Peyer's patch (tissue), 4 donors: ENCODE measurements around the gene USPL1. TPM values are rescaled to one million over a fixed set of nuclear protein-coding genes. Genes with fewer than 3 reads are reported as not detected.
"Not testable (repeated sequence)": the region's sequence is repeated elsewhere in the genome, so short reads cannot be mapped to it uniquely, and the experiment has no call there.

Source experiments
- DNase-seq, 3 donors: peaks; one replicate each; pipeline ENCODE4 v3.0.0-alpha.2; 2017 to 2019
- H3K27ac ChIP-seq, 4 donors: fragments of 200-600 bp; sonication (generic); one replicate each; pipeline ENCODE4 v1.5.1; 2016 to 2019
- H3K27me3 ChIP-seq, 2 donors: fragments of 200-600 bp; sonication (generic); one replicate each; pipeline ENCODE4 v1.5.1; 2019
- H3K36me3 ChIP-seq, 3 donors: fragments of 200-600 bp; sonication (generic); one replicate each; pipeline ENCODE4 v1.5.1; 2016 to 2019
- H3K4me1 ChIP-seq, 4 donors: fragments of 200-600 bp; sonication (generic); one replicate each; pipeline ENCODE4 v1.5.1; 2016 to 2019
- H3K4me3 ChIP-seq, 4 donors: fragments of 200-600 bp; sonication (generic); 1 replicate in 3 of 4; 2 replicates in 1 of 4; pipeline ENCODE4 v1.5.1; 2016 to 2019; ENCODE audit warnings: mild to moderate bottlenecking in 1 of 4
- H3K9me3 ChIP-seq, 4 donors: fragments of 200-600 bp; sonication (generic); one replicate each; pipeline ENCODE4 v1.5.1; 2016 to 2019; ENCODE audit warnings: mild to moderate bottlenecking in 1 of 4
- POLR2A ChIP-seq, 2 donors: fragments of 450-650 bp; IDR thresholded peaks; one replicate each; pipeline ENCODE4 v1.5.1; 2017; ENCODE audit warnings: antibody characterized with exemption in 2 of 2, mild to moderate bottlenecking in 2 of 2, moderate library complexity in 2 of 2
- total RNA-seq, 4 donors: library from RNA; depleted of rRNA; stranded (reverse); fragments of >200 nt; gene quantifications; one replicate each; pipeline ENCODE4 v1.1.0, GENCODE V29; 2016
- TF ChIP-seq, protein P1 (sequence below), 6 experiments: fragments of 450-650 bp in 4 of 6; fragments of 200-600 bp in 2 of 6; sonication (generic) in 1 of 6; IDR thresholded peaks; one replicate each; pipeline ENCODE4 v1.5.1; 2017 to 2019; ENCODE audit warnings: antibody characterized with exemption in 6 of 6, mild to moderate bottlenecking in 3 of 6, moderate library complexity in 1 of 6

Gene USPL1
- total RNA-seq, 4 donors from 2014 or later: 18.1 to 42.9 (median 21.7) TPM

DNA sequence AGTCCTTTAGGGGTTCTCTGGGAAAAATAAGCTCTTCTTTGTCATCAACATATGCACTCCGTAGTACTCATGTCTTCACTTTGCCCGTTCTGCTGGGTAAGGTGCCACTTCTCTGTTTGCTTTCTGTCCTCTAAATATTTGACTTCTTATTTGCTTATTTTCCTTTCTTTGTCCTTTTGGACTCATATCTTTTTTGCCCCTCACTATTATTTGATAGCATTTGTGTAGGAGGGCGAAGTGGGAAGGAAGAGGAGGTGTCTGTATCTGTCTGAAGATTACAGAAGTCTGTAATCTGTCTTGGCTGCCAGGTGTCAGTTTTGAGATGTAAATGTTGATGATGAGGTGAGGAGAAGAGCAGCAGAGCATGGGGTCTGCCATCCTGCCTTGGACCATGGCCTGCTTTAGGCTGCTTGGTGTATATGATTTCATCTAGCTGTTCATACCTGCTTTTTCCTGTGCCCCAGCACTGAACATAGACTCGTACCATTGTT is 30.8 kb downstream of the USPL1 start:
- no peaks in the 10 kb centered on the region for H3K27me3 ChIP-seq
- peak overlapping the region in 1 of 4 donors; percentile 26 for H3K27ac ChIP-seq
- no peak overlapping the region for H3K4me3 ChIP-seq
- H3K36me3 ChIP-seq: peaks cover 0 to 62% (median 0%) of the 10 kb centered on the region in 3 donors
- TF ChIP-seq, protein P1, sequence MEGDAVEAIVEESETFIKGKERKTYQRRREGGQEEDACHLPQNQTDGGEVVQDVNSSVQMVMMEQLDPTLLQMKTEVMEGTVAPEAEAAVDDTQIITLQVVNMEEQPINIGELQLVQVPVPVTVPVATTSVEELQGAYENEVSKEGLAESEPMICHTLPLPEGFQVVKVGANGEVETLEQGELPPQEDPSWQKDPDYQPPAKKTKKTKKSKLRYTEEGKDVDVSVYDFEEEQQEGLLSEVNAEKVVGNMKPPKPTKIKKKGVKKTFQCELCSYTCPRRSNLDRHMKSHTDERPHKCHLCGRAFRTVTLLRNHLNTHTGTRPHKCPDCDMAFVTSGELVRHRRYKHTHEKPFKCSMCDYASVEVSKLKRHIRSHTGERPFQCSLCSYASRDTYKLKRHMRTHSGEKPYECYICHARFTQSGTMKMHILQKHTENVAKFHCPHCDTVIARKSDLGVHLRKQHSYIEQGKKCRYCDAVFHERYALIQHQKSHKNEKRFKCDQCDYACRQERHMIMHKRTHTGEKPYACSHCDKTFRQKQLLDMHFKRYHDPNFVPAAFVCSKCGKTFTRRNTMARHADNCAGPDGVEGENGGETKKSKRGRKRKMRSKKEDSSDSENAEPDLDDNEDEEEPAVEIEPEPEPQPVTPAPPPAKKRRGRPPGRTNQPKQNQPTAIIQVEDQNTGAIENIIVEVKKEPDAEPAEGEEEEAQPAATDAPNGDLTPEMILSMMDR (IDR thresholded peaks at IDR 0.05): no peak
- TF ChIP-seq POLR2A (IDR thresholded peaks at IDR 0.05): no peak
- H3K4me1 ChIP-seq: peaks cover 0 to 9% (median 0%) of the 10 kb centered on the region in 4 donors
- H3K9me3 ChIP-seq: no peaks in the 10 kb centered on the region
- no peak for DNase-seq

GRCh38 chr13:30651648-30652047 is 33.9 kb downstream of the USPL1 start:
- not testable (repeated sequence) for H3K9me3 ChIP-seq, H3K27ac ChIP-seq, DNase-seq, H3K4me1 ChIP-seq, H3K27me3 ChIP-seq, H3K4me3 ChIP-seq
- peaks cover 0 to 61% (median 0%) of the 10 kb centered on the region in 3 donors for H3K36me3 ChIP-seq

GRCh38 chr13:30652746-30653386 is 35.1 kb downstream of the USPL1 start:
- Histone ChIP-seq H3K36me3 (peaks cover 0 to 61% (median 0%) of the 10 kb centered on the region in 3 donors), H3K4me1 (no peaks in the 10 kb centered on the region), H3K9me3 (no peaks in the 10 kb centered on the region), H3K27me3 (no peaks in the 10 kb centered on the region), H3K27ac (no peak overlapping the region), H3K4me3 (no peak overlapping the region)
- TF ChIP-seq POLR2A (IDR thresholded peaks at IDR 0.05): no peak
- TF ChIP-seq, protein P1 (IDR thresholded peaks at IDR 0.05): no peak
- DNase-seq: no peak

- DNase-seq: no peak
- H3K27me3 ChIP-seq: no peaks in the 10 kb centered on the region
- TF ChIP-seq POLR2A (IDR thresholded peaks at IDR 0.05): no peak
- TF ChIP-seq, protein P1 (IDR thresholded peaks at IDR 0.05): no peak
- H3K27ac ChIP-seq: no peak overlapping the region
- peaks cover 0 to 65% (median 0%) of the 10 kb centered on the region in 3 donors for H3K36me3 ChIP-seq
- no peak overlapping the region for H3K4me3 ChIP-seq
- H3K9me3 ChIP-seq: no peaks in the 10 kb centered on the region
- H3K4me1 ChIP-seq: no peaks in the 10 kb centered on the region
Measured at GRCh38 chr13:30654430-30654829, 36.7 kb downstream of the USPL1 start.

DNA sequence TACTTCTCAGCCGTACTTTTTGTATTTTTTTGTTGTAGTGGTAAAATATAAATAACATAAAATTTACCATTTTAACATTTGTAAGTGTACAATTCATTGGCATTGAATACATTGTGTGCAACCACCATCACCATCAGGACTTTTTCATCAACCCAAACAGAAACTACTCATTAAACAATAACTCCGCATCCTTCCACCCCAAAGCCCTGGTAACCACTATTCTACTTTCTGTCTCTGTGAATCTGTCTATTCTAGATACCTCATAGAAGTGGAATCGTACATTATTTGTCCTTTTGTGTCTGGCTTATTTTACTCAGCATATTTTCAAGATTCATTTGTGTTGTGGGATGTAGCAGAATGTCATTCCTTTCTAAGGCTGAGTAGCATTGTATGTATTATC is 38.5 kb downstream of the USPL1 start:
- TF ChIP-seq, protein P1 (IDR thresholded peaks at IDR 0.05): no peak
- no peak for TF ChIP-seq POLR2A (IDR thresholded peaks at IDR 0.05)
- Histone ChIP-seq H3K27ac (no peak overlapping the region), H3K4me1 (peaks cover 0 to under 1% (median 0%) of the 10 kb centered on the region in 4 donors), H3K9me3 (no peaks in the 10 kb centered on the region), H3K36me3 (peaks cover 0 to 58% (median 0%) of the 10 kb centered on the region in 3 donors), H3K27me3 (no peaks in the 10 kb centered on the region), H3K4me3 (no peak overlapping the region)
- DNase-seq: no peak

DNA sequence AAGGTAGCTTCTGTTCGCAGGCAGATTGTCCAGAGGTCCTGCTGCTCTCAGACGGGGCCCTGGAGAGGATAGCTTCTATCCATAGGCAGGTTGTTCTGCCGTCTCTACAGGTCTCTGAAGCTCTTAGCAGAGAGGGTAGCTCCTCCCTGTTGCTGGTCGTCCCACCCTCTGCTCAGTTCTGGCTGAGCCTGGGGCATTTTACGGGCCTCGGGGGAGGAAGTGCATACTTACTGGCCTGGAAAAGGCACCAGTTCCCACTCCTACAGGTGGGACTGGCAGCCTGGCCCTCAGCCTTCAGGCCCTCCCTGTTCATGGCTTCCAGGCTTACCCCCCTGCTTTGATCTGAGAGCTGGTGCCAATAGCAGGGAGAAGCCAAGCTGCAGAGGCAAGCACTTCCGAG is 42.3 kb downstream of the USPL1 start:
- Histone ChIP-seq H3K4me3 (no peak overlapping the region), H3K4me1 (peaks cover 0 to 19% (median 7%) of the 10 kb centered on the region in 4 donors), H3K36me3 (peaks cover 0 to 48% (median 0%) of the 10 kb centered on the region in 3 donors), H3K27me3 (no peaks in the 10 kb centered on the region), H3K9me3 (no peaks in the 10 kb centered on the region), H3K27ac (peak overlapping the region in 1 of 4 donors; percentile 55)
- DNase-seq: no peak
- TF ChIP-seq POLR2A (IDR thresholded peaks at IDR 0.05): no peak
- TF ChIP-seq, protein P1 (IDR thresholded peaks at IDR 0.05): no peak
